Activated B cell treated with CpG ODN at 0.5 μM for 24 hours (primary cell): ENCODE measurements around the gene TRERF1. TPM values are rescaled to one million over a fixed set of nuclear protein-coding genes. Genes with fewer than 3 reads are reported as not detected.

Experiments
- ATAC-seq: fragments of 200-7000 bp; cut with Tn5 transposase; one replicate; pipeline ENCODE4 v1.10.0; 2021; ENCODE audit warnings: low read depth, mild to moderate bottlenecking, moderate library complexity
- CTCF ChIA-PET: fragments of 350-600 bp; sonication (Branson Sonifier 250); formaldehyde crosslinking; loops from one replicate; lab custom pipeline; 2021; ENCODE audit warnings: antibody characterized with exemption; lab: Charles Lee
- POLR2A ChIA-PET: fragments of 350-600 bp; sonication (Branson Sonifier 250); formaldehyde crosslinking; loops from one replicate; lab custom pipeline; 2021; ENCODE audit warnings: antibody characterized with exemption; lab: Charles Lee
- DNase-seq: peaks from one replicate; pipeline ENCODE4 v3.0.0; 2022
- H3K27ac Mint-ChIP-seq: one replicate; pipeline ENCODE4 v1.8.0; 2020; ENCODE audit warnings: mixed read lengths
- H3K27me3 Mint-ChIP-seq: one replicate; pipeline ENCODE4 v1.8.0; 2021; ENCODE audit warnings: mixed read lengths
- H3K36me3 Mint-ChIP-seq: one replicate; pipeline ENCODE4 v1.8.0; 2021; ENCODE audit warnings: low read depth, mixed read lengths
- H3K4me1 Mint-ChIP-seq: one replicate; pipeline ENCODE4 v1.8.0; 2021; ENCODE audit warnings: mixed read lengths
- H3K4me3 Mint-ChIP-seq: one replicate; pipeline ENCODE4 v1.8.0; 2020; ENCODE audit warnings: mild to moderate bottlenecking, mixed read lengths
- H3K9me3 Mint-ChIP-seq: one replicate; pipeline ENCODE4 v1.8.0; 2020; ENCODE audit warnings: mixed read lengths
- CTCF ChIP-seq: fragments of 200-600 bp; IDR thresholded peaks from one replicate; pipeline ENCODE4 v1.8.0; 2022; ENCODE audit warnings: antibody characterized with exemption, mild to moderate bottlenecking
- intact Hi-C: fragments of 100-400 bp; cut with micrococcal nuclease; formaldehyde crosslinking; loops from one replicate; pipeline ENCODE4 v1.15.1; 2024
- total RNA-seq: library from RNA; stranded (reverse); gene quantifications from 2 replicates; pipeline ENCODE4 v1.2.3, GENCODE V29; 2022

Gene TRERF1
- 3.3 and 4.1 TPM in 2 replicates for total RNA-seq

GRCh38 chr6:42451333-42452170 is at the start of gene TRERF1:
TRERF1 (minus strand) TSS chr6:42451926; CDS start chr6:42269590, 182,336 bp downstream.
- H3K9me3 Mint-ChIP-seq, result no peaks in the 10 kb centered on the region
- H3K36me3 Mint-ChIP-seq, result peaks cover 4% of the 10 kb centered on the region
- intact Hi-C loops, result loop anchor here (1.0 to 5.0 kb wide), 3 partner anchors 71 to 139 kb away; no protein-coding TSS in a partner anchor
- CTCF ChIA-PET, result interaction anchor here (1.5 to 3.4 kb wide), 2 partner anchors 80 to 96 kb away, joined by 6 to 9 read pairs; no protein-coding TSS in a partner anchor
- ATAC-seq (peak; percentile 44), DNase-seq (peak; percentile 26)
- peak within 1 kb of the TSS; percentile 94 for H3K4me3 Mint-ChIP-seq
- peaks cover 5% of the 10 kb centered on the region for H3K27me3 Mint-ChIP-seq
- H3K27ac Mint-ChIP-seq, result peak within 1 kb of the TSS; percentile 69
- peaks cover 35% of the 10 kb centered on the region for H3K4me1 Mint-ChIP-seq
- POLR2A ChIA-PET, result interaction anchor here (0.6 to 2.2 kb wide), 7 partner anchors 10 to 1811 kb away, joined by 3 to 10 read pairs (median 6); no protein-coding TSS in a partner anchor
- TF ChIP-seq CTCF, result no peak

GRCh38 chr6:42498473-42499128 is 46.9 kb upstream of the TRERF1 start:
- no peaks in the 10 kb centered on the region for H3K36me3 Mint-ChIP-seq
- intact Hi-C loops, result no loop called here
- DNase-seq (no peak), ATAC-seq (no peak)
- no peak overlapping the region for H3K27ac Mint-ChIP-seq
- H3K27me3 Mint-ChIP-seq, result peaks cover 3% of the 10 kb centered on the region
- H3K9me3 Mint-ChIP-seq, result peaks cover 7% of the 10 kb centered on the region
- CTCF ChIA-PET, result interaction anchor here (1.0 to 1.7 kb wide), 2 partner anchors 34 to 49 kb away, joined by 3 to 5 read pairs; no protein-coding TSS in a partner anchor
- POLR2A ChIA-PET, result no interaction called here
- H3K4me1 Mint-ChIP-seq, result peaks cover under 1% of the 10 kb centered on the region
- no peak for TF ChIP-seq CTCF
- no peak overlapping the region for H3K4me3 Mint-ChIP-seq

- H3K36me3 Mint-ChIP-seq, result no peaks in the 10 kb centered on the region
- no peaks in the 10 kb centered on the region for H3K4me1 Mint-ChIP-seq
- ATAC-seq (no peak), DNase-seq (no peak)
- H3K27ac Mint-ChIP-seq, result no peak overlapping the region
- intact Hi-C loops, result no loop called here
- POLR2A ChIA-PET, result no interaction called here
- peaks cover 1% of the 10 kb centered on the region for H3K27me3 Mint-ChIP-seq
- CTCF ChIA-PET, result no interaction called here
- no peak for TF ChIP-seq CTCF
- H3K9me3 Mint-ChIP-seq, result peaks cover 7% of the 10 kb centered on the region
- no peak overlapping the region for H3K4me3 Mint-ChIP-seq
Observed at GRCh38 chr6:42493914-42494539, 42.3 kb upstream of the TRERF1 start.

- ATAC-seq, result no peak
- Mint-ChIP-seq H3K4me3 (no peak overlapping the region), H3K4me1 (no peaks in the 10 kb centered on the region), H3K36me3 (no peaks in the 10 kb centered on the region), H3K27ac (no peak overlapping the region), H3K27me3 (peaks cover 1% of the 10 kb centered on the region), H3K9me3 (no peaks in the 10 kb centered on the region)
- no peak for TF ChIP-seq CTCF
- intact Hi-C loops, result no loop called here
- ChIA-PET POLR2A (interaction anchor here (0.6 kb wide), 1 partner anchor 89 kb away, joined by 3 read pairs; no protein-coding TSS in a partner anchor), CTCF (no interaction called here)
- no peak for DNase-seq
Observed at GRCh38 chr6:42488129-42488528, 36.4 kb upstream of the TRERF1 start.
